Breast epithelium (tissue), 4 donors: ENCODE data around the gene LTBP4. TPM values are rescaled to one million over a fixed set of nuclear protein-coding genes. Genes with fewer than 3 reads are reported as not detected.

ENCODE experiments used
- DNase-seq, 2 donors: peaks; one replicate each; pipeline ENCODE4 v3.0.0-alpha.2; 2019; ENCODE audit warnings: low spot score in 2 of 2
- H3K27ac ChIP-seq, 2 donors: fragments of 200-600 bp; sonication (generic) in 1 of 2; one replicate each; pipeline ENCODE4 v1.5.1; 2016 to 2019; ENCODE audit warnings: mild to moderate bottlenecking in 1 of 2
- H3K27me3 ChIP-seq, 2 donors: fragments of 200-600 bp; sonication (generic) in 1 of 2; one replicate each; pipeline versions ENCODE4 v1.5.1 to v1.6.0; 2017 to 2019; ENCODE audit warnings: control low read depth in 1 of 2, mild to moderate bottlenecking in 1 of 2
- H3K36me3 ChIP-seq: fragments of 200-600 bp; one replicate; pipeline ENCODE4 v1.5.1; 2019
- H3K4me1 ChIP-seq, 2 donors: fragments of 200-600 bp; sonication (generic); one replicate each; pipeline ENCODE4 v1.5.1; 2016 to 2019; ENCODE audit warnings: control low read depth in 1 of 2
- H3K4me3 ChIP-seq, 3 donors: fragments of 200-600 bp; sonication (generic); 1 replicate in 2 of 3; 2 replicates in 1 of 3; pipeline ENCODE4 v1.5.1; 2016 to 2019; ENCODE audit warnings: mild to moderate bottlenecking in 3 of 3, moderate library complexity in 2 of 3
- H3K9me3 ChIP-seq, 2 donors: fragments of 200-600 bp; sonication (generic) in 1 of 2; one replicate each; pipeline ENCODE4 v1.5.1; 2016 to 2019; ENCODE audit warnings: control low read depth in 1 of 2
- CTCF ChIP-seq, 3 donors: fragments of 450-650 bp; IDR thresholded peaks; one replicate each; pipeline ENCODE4 v1.5.1; 2016 to 2017; ENCODE audit warnings: antibody characterized with exemption in 3 of 3, mild to moderate bottlenecking in 3 of 3, moderate library complexity in 3 of 3
- POLR2A ChIP-seq: fragments of 450-650 bp; IDR thresholded peaks from one replicate; pipeline ENCODE4 v1.6.1; 2016; ENCODE audit warnings: antibody characterized with exemption, mild to moderate bottlenecking, moderate library complexity
- POLR2AphosphoS5 ChIP-seq, 3 donors: sonication (generic); formaldehyde crosslinking; IDR thresholded peaks; one replicate each; pipeline ENCODE4 v1.6.1; 2017; ENCODE audit warnings: antibody characterized with exemption in 3 of 3
- intact Hi-C: fragments of 100-400 bp; cut with DNase I; formaldehyde crosslinking; loops from one replicate; pipeline ENCODE4 v1.15.1; 2023; ENCODE audit warnings: low total_unique reads
- total RNA-seq, 3 donors: library from RNA; depleted of rRNA; stranded (reverse); fragments of >200 nt; gene quantifications; one replicate each; pipeline ENCODE4 v1.1.0, GENCODE V29; 2016

Gene LTBP4
- total RNA-seq, 3 donors from 2014 or later: 52.7 to 130 (median 89.1) TPM

GRCh38 chr19:40578442-40578908, 22.7 kb upstream of the LTBP4 start:
- DNase-seq: no peak
- no peaks in the 10 kb centered on the region for H3K27me3 ChIP-seq
- no peaks in the 10 kb centered on the region for H3K36me3 ChIP-seq
- no peak overlapping the region for H3K27ac ChIP-seq
- intact Hi-C loops: no loop called here
- H3K4me3 ChIP-seq: no peak overlapping the region
- TF ChIP-seq POLR2A (no peak), POLR2AphosphoS5 (IDR thresholded peaks at IDR 0.05) (no peak), CTCF (IDR thresholded peaks at IDR 0.05) (no peak)
- no peaks in the 10 kb centered on the region for H3K9me3 ChIP-seq
- no peaks in the 10 kb centered on the region for H3K4me1 ChIP-seq

GRCh38 chr19:40580619-40581018, 20.6 kb upstream of the LTBP4 start:
- intact Hi-C loops: no loop called here
- H3K4me3 ChIP-seq: no peak overlapping the region
- no peak for TF ChIP-seq CTCF (IDR thresholded peaks at IDR 0.05)
- TF ChIP-seq POLR2A: no peak
- no peak for TF ChIP-seq POLR2AphosphoS5 (IDR thresholded peaks at IDR 0.05)
- no peaks in the 10 kb centered on the region for H3K4me1 ChIP-seq
- H3K9me3 ChIP-seq: no peaks in the 10 kb centered on the region
- no peak for DNase-seq
- no peaks in the 10 kb centered on the region for H3K27me3 ChIP-seq
- H3K27ac ChIP-seq: no peak overlapping the region
- no peaks in the 10 kb centered on the region for H3K36me3 ChIP-seq

GRCh38 chr19:40581531-40581930, 19.6 kb upstream of the LTBP4 start:
- TF ChIP-seq POLR2AphosphoS5 (IDR thresholded peaks at IDR 0.05): no peak
- no peak for TF ChIP-seq CTCF (IDR thresholded peaks at IDR 0.05)
- no peak overlapping the region for H3K27ac ChIP-seq
- H3K4me1 ChIP-seq: no peaks in the 10 kb centered on the region
- no peaks in the 10 kb centered on the region for H3K9me3 ChIP-seq
- no peaks in the 10 kb centered on the region for H3K36me3 ChIP-seq
- no peak for DNase-seq
- H3K27me3 ChIP-seq: no peaks in the 10 kb centered on the region
- intact Hi-C loops: no loop called here
- no peak overlapping the region for H3K4me3 ChIP-seq

- H3K9me3 ChIP-seq: no peaks in the 10 kb centered on the region
- TF ChIP-seq POLR2A (no peak), CTCF (IDR thresholded peaks at IDR 0.05) (no peak), POLR2AphosphoS5 (IDR thresholded peaks at IDR 0.05) (no peak)
- no peak for DNase-seq
- no peaks in the 10 kb centered on the region for H3K27me3 ChIP-seq
- no peak overlapping the region for H3K27ac ChIP-seq
- no peaks in the 10 kb centered on the region for H3K36me3 ChIP-seq
- no peaks in the 10 kb centered on the region for H3K4me1 ChIP-seq
- intact Hi-C loops: no loop called here
- H3K4me3 ChIP-seq: no peak overlapping the region
These were observed 18.7 kb upstream of the LTBP4 start for GRCh38 chr19:40582467-40582866.

GRCh38 chr19:40583283-40583682, 17.9 kb upstream of the LTBP4 start:
- intact Hi-C loops: no loop called here
- no peaks in the 10 kb centered on the region for H3K4me1 ChIP-seq
- no peaks in the 10 kb centered on the region for H3K9me3 ChIP-seq
- H3K27me3 ChIP-seq: no peaks in the 10 kb centered on the region
- H3K4me3 ChIP-seq: no peak overlapping the region
- no peak for TF ChIP-seq POLR2AphosphoS5 (IDR thresholded peaks at IDR 0.05)
- TF ChIP-seq POLR2A: no peak
- TF ChIP-seq CTCF (IDR thresholded peaks at IDR 0.05): no peak
- no peak overlapping the region for H3K27ac ChIP-seq
- H3K36me3 ChIP-seq: no peaks in the 10 kb centered on the region
- DNase-seq: no peak
